Mucosa of descending colon (tissue), 3 donors: ENCODE data around the gene PRR5L. TPM values are rescaled to one million over a fixed set of nuclear protein-coding genes. Genes with fewer than 3 reads are reported as not detected.

Experiments
- ATAC-seq: fragments of 200-7000 bp; cut with Tn5 transposase; one replicate; pipeline ENCODE4 v1.9.1; 2020; ENCODE audit warnings: mild to moderate bottlenecking, moderate library complexity
- DNase-seq, 3 donors: peaks; one replicate each; pipeline ENCODE4 v3.0.0-alpha.2; 2020
- H3K36me3 ChIP-seq: fragments of 200-600 bp; one replicate; pipeline ENCODE4 v1.8.0; 2021; ENCODE audit warnings: low read depth, mild to moderate bottlenecking
- H3K4me1 ChIP-seq: fragments of 200-600 bp; one replicate; pipeline ENCODE4 v1.8.0; 2021; ENCODE audit warnings: low read depth, mild to moderate bottlenecking
- H3K4me3 ChIP-seq: fragments of 200-600 bp; one replicate; pipeline ENCODE4 v1.8.0; 2021; ENCODE audit warnings: mild to moderate bottlenecking
- H3K9me3 ChIP-seq: fragments of 200-600 bp; one replicate; pipeline ENCODE4 v1.8.0; 2021; ENCODE audit warnings: mild to moderate bottlenecking
- intact Hi-C, 2 donors: fragments of 100-400 bp; cut with DNase I in 1 of 2; cut with micrococcal nuclease in 1 of 2; formaldehyde crosslinking; loops; one replicate each; pipeline versions ENCODE4 v1.11.0 to v1.11.1; 2022; cut with DNase I, micrococcal nuclease
- total RNA-seq, 3 donors: library from RNA; stranded (reverse); fragmentation: NEBNext Ultra II Directional in 2 of 3; extraction: Animal tissue kit (Norgen Biotek cat#: 25700) in 2 of 3; gene quantifications; one replicate each; pipeline versions ENCODE4 v1.2.1 to v1.2.4, GENCODE V29; 2021 to 2023
- TF ChIP-seq, protein P1 (sequence below): fragments of 200-600 bp; IDR thresholded peaks from one replicate; pipeline ENCODE4 v1.8.0; 2022; ENCODE audit warnings: antibody characterized with exemption, mild to moderate bottlenecking
- donor health status: DM: no; HTN: no; CAD: no; lungs with moderate emphysema.
- donor health status: DM: no; HTN: no; CAD: no.
- donor health status: DM: no; HTN: yes; CAD: no.

Gene PRR5L
- total RNA-seq, 3 donors from 2014 or later = 138 to 250 (median 203) TPM

DNA sequence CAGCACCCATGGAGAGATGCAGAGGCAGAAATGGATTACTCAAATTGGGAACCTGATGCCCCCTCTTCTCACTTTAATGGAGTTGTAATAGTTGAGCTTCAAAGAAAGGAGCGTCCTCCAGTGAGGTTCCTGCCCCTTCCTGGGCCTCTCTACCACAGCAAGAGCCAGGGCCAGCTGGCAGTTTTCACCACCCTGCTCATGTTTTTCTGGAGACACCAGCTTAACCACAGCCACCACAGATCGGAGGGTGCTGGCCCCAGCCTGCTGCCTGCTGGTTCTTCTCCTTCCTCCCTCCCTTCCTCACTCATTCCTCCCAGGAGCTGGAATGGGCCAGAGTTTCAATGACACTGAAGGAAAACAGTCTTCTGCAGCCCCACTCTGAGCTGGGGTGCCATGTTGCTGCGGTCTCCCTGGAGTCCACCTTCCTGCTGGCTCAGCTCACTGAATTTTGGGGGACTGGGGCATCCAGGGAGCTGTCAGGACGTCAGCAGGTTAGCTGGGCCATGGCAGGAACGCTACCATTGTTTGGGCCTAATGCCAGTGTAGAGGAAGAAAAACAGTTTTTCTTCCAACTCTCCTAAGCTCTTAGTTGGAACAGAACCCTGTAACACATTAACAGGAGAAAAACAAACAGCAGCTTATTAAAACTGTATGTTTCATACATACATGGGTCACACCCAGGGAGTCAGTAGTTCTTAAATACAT lies 156.3 kb downstream of the PRR5L start:
- ATAC-seq = peak; percentile 3
- Histone ChIP-seq H3K9me3 (no peaks in the 10 kb centered on the region), H3K36me3 (no peaks in the 10 kb centered on the region), H3K4me1 (peaks cover 15% of the 10 kb centered on the region), H3K4me3 (no peak overlapping the region)
- TF ChIP-seq, protein P1, sequence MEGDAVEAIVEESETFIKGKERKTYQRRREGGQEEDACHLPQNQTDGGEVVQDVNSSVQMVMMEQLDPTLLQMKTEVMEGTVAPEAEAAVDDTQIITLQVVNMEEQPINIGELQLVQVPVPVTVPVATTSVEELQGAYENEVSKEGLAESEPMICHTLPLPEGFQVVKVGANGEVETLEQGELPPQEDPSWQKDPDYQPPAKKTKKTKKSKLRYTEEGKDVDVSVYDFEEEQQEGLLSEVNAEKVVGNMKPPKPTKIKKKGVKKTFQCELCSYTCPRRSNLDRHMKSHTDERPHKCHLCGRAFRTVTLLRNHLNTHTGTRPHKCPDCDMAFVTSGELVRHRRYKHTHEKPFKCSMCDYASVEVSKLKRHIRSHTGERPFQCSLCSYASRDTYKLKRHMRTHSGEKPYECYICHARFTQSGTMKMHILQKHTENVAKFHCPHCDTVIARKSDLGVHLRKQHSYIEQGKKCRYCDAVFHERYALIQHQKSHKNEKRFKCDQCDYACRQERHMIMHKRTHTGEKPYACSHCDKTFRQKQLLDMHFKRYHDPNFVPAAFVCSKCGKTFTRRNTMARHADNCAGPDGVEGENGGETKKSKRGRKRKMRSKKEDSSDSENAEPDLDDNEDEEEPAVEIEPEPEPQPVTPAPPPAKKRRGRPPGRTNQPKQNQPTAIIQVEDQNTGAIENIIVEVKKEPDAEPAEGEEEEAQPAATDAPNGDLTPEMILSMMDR = no peak
- DNase-seq = no peak
- intact Hi-C loops = no loop called here

DNA sequence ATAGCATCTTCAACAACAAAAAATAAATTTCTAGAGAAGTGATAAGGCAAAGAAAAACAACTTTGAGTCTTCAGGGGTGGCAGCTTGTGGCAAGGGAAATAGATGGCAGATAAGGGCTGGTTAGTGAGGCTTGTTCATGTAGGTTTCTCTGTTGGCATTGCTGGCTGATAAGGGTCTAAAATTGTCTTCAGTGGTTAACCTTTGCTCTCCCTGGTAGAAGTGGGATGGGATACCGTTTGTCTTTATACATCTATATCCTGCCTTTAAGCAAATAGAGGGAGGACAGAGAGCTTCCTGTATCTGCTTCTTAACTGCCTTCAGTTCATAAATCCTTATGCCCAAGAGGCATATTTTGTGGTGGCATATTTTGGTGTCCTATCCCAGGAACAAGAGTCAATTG lies 156.9 kb downstream of the PRR5L start:
- TF ChIP-seq, protein P1 = no peak
- Histone ChIP-seq H3K9me3 (no peaks in the 10 kb centered on the region), H3K4me3 (no peak overlapping the region), H3K36me3 (no peaks in the 10 kb centered on the region), H3K4me1 (peaks cover 15% of the 10 kb centered on the region)
- no peak for DNase-seq
- peak; percentile 56 for ATAC-seq
- intact Hi-C loops = no loop called here

DNA sequence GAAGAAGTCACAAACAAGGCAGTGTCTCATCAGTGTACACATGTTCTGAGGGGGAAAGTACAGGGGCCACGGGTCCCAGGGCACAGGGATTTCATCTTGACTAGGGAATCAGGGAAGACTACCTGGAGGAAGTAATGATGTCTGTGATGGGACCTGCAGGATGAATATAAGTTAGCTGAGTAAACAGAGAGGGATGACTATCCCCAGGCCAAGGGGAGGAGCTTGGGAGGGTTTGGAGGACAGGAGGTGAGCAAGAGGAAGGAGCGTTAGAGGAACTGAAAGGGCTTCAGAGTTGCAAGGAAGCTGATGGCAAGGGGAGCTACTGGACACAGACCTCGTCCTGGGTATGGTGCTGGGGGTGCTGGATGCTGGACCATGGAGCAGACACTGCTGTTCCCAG lies 157.6 kb downstream of the PRR5L start:
- DNase-seq (no peak), ATAC-seq (peak; percentile 59)
- Histone ChIP-seq H3K4me1 (peaks cover 15% of the 10 kb centered on the region), H3K4me3 (no peak overlapping the region), H3K9me3 (no peaks in the 10 kb centered on the region), H3K36me3 (no peaks in the 10 kb centered on the region)
- TF ChIP-seq, protein P1 = no peak
- intact Hi-C loops = no loop called here

DNA sequence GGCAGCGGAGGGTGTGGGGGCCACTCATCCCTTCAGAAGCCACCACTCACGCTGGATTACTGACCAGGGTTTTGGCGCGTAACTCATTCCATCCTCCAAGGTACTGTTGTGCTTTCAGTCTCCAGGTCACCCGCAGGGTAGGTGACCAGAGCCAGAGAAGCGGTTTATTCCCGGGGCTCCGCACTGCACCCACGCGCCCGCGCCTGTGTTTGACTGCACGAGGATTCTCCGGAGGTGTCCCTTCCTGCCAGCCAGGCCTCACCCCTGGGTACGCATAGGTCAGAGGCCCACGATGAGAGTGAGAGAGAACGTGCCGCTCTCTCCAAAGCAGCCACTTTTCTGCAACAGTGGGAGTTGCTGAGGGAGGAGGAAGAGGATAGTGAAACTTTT lies 158.5 kb downstream of the PRR5L start:
- Histone ChIP-seq H3K9me3 (no peaks in the 10 kb centered on the region), H3K4me1 (peaks cover 15% of the 10 kb centered on the region), H3K4me3 (no peak overlapping the region), H3K36me3 (no peaks in the 10 kb centered on the region)
- TF ChIP-seq, protein P1 = no peak
- DNase-seq = no peak
- intact Hi-C loops = no loop called here
- no peak for ATAC-seq

DNA sequence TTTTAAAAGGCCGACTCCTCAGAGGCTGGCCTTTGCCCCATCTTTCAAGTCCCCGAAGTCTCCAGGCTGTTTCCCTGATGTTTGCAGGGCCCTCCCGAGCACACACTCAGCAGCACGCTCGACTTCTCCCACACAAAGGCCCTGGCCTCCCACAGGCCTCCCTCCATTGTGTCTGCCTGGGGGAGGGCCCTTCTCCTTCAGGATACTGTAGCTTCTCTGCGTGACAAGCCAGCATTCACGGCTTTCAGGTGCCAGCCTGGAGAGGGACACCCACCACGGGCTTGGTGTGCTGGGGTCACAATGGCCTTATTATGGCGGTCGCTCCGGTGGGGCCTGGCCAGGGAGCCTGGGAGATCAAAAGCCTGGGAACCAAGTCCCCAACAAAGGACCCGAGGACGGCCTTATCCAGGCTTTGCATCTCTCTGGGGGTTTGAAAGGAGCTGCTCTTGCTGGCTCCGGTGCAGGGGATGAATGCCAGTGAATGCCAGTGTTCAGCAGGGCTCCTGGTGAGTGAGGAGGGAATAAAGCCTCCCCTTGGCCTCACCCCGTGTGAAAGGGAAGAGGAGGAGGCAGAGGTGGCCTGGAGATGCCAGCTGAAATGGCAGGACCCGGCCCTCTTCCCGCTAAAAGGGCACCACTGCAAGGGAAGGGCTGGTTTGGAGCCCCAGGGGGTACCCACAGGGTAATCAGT lies 159.0 kb downstream of the PRR5L start:
- H3K9me3 ChIP-seq = no peaks in the 10 kb centered on the region
- no peak overlapping the region for H3K4me3 ChIP-seq
- ATAC-seq (no peak), DNase-seq (no peak)
- TF ChIP-seq, protein P1 = no peak
- intact Hi-C loops = no loop called here
- H3K4me1 ChIP-seq = peaks cover 12% of the 10 kb centered on the region
- H3K36me3 ChIP-seq = no peaks in the 10 kb centered on the region
